ENCODE results near the gene GFY. TPM values are rescaled to one million over a fixed set of nuclear protein-coding genes. Genes with fewer than 3 reads are reported as not detected.

Gene GFY
- total RNA-seq, 4 donors from 2014 or later: not detected

GRCh38 chr19:49421039-49421877 is 3.9 kb upstream of the GFY start:
- intact Hi-C loops (cut with DNase I; ENCODE audit: low total_unique reads) (no loop called here), in situ Hi-C loops (cut with MboI; ENCODE audit: low pct_ligation_motif_present in 1 of 4, low pct_unique_long_range_greater_than_20kb in 1 of 4, low sequenced_read_pairs in 3 of 4) (no loop called here)
- WGBS, 2 donors (ENCODE audit: low coverage in 1 of 2): 14 to 37% methylated on average over 3 to 48 of the region's 48 CpGs
- Histone ChIP-seq H3K4me3 (peak overlapping the region in 1 of 4 donors; percentile 25), H3K9me3 (no peaks in the 10 kb centered on the region), H3K27me3 (peaks cover 100% of the 10 kb centered on the region), H3K27ac (no peak overlapping the region), H3K4me1 (peaks cover 3 to 27% (median 18%) of the 10 kb centered on the region in 4 donors), H3K36me3 (no peaks in the 10 kb centered on the region)
- peak; percentile 42 for DNase-seq
- TF ChIP-seq EP300 (IDR thresholded peaks at IDR 0.05; ENCODE audit: low read depth) (no peak), CTCF (IDR thresholded peaks at IDR 0.05) (no peak), POLR2A (IDR thresholded peaks at IDR 0.05) (no peak), POLR2AphosphoS5 (IDR thresholded peaks at IDR 0.05) (no peak)

- no peak for DNase-seq
- no peak overlapping the region for H3K27ac ChIP-seq
- peaks cover 100% of the 10 kb centered on the region for H3K27me3 ChIP-seq
- H3K36me3 ChIP-seq: no peaks in the 10 kb centered on the region
- no peaks in the 10 kb centered on the region for H3K9me3 ChIP-seq
- TF ChIP-seq POLR2AphosphoS5 (IDR thresholded peaks at IDR 0.05) (no peak), EP300 (IDR thresholded peaks at IDR 0.05; ENCODE audit: low read depth) (no peak), CTCF (IDR thresholded peaks at IDR 0.05) (no peak), POLR2A (IDR thresholded peaks at IDR 0.05) (no peak)
- H3K4me1 ChIP-seq: peaks cover 3 to 27% (median 18%) of the 10 kb centered on the region in 4 donors
- WGBS, 2 donors (ENCODE audit: low coverage in 1 of 2): 24 to 25% methylated on average over 2 to 3 of the region's 3 CpGs
- H3K4me3 ChIP-seq: no peak overlapping the region
- in situ Hi-C loops (cut with MboI; ENCODE audit: low pct_ligation_motif_present in 1 of 4, low pct_unique_long_range_greater_than_20kb in 1 of 4, low sequenced_read_pairs in 3 of 4) (no loop called here), intact Hi-C loops (cut with DNase I; ENCODE audit: low total_unique reads) (no loop called here)
Measured at GRCh38 chr19:49421878-49422202, 3.3 kb upstream of the GFY start.

GRCh38 chr19:49422407-49423070 is 2.6 kb upstream of the GFY start:
- intact Hi-C loops (cut with DNase I; ENCODE audit: low total_unique reads): no loop called here
- in situ Hi-C loops (cut with MboI; ENCODE audit: low pct_ligation_motif_present in 1 of 4, low pct_unique_long_range_greater_than_20kb in 1 of 4, low sequenced_read_pairs in 3 of 4): no loop called here
- TF ChIP-seq POLR2A (IDR thresholded peaks at IDR 0.05) (no peak), CTCF (IDR thresholded peaks at IDR 0.05) (peak; percentile 12 to 42 (median 20))
- H3K36me3 ChIP-seq: no peaks in the 10 kb centered on the region
- WGBS, 2 donors (ENCODE audit: low coverage in 1 of 2): 6 to 60% methylated on average over 1 to 49 of the region's 58 CpGs
- peaks cover 3 to 27% (median 18%) of the 10 kb centered on the region in 4 donors for H3K4me1 ChIP-seq
- no peaks in the 10 kb centered on the region for H3K9me3 ChIP-seq
- H3K4me3 ChIP-seq: peak overlapping the region in 2 of 4 donors; percentile 15 to 42
- no peak for DNase-seq
- H3K27me3 ChIP-seq: peaks cover 100% of the 10 kb centered on the region
- H3K27ac ChIP-seq: no peak overlapping the region

GRCh38 chr19:49423071-49423984 is 1.9 kb upstream of the GFY start, which contains the start of gene PTH2:
Gene PTH2 (minus strand): TSS chr19:49423441. CDS start chr19:49423339, 102 bp downstream.
- no peak for DNase-seq
- Histone ChIP-seq H3K27me3 (peaks cover 100% of the 10 kb centered on the region), H3K36me3 (no peaks in the 10 kb centered on the region), H3K27ac (no peak within 1 kb of the TSS), H3K4me3 (peak within 1 kb of the TSS in 2 of 4 donors; percentile 15 to 42), H3K4me1 (peaks cover 9 to 34% (median 25%) of the 10 kb centered on the region in 4 donors), H3K9me3 (no peaks in the 10 kb centered on the region)
- in situ Hi-C loops (cut with MboI; ENCODE audit: low pct_ligation_motif_present in 1 of 4, low pct_unique_long_range_greater_than_20kb in 1 of 4, low sequenced_read_pairs in 3 of 4): no loop called here
- WGBS, 2 donors (ENCODE audit: low coverage in 1 of 2): 12 to 15% methylated on average over 8 to 41 of the region's 42 CpGs
- TF ChIP-seq EP300 (IDR thresholded peaks at IDR 0.05; ENCODE audit: low read depth) (no peak), POLR2A (IDR thresholded peaks at IDR 0.05) (no peak), CTCF (IDR thresholded peaks at IDR 0.05) (no peak), POLR2AphosphoS5 (IDR thresholded peaks at IDR 0.05) (no peak)
- intact Hi-C loops (cut with DNase I; ENCODE audit: low total_unique reads): no loop called here
